ENCODE data around the gene PPFIBP2. TPM values are rescaled to one million over a fixed set of nuclear protein-coding genes. Genes with fewer than 3 reads are reported as not detected.

PPFIBP2 gene
- total and polyA plus RNA-seq, 4 donors: 7.7 to 51.3 (median 18.6) TPM

DNA sequence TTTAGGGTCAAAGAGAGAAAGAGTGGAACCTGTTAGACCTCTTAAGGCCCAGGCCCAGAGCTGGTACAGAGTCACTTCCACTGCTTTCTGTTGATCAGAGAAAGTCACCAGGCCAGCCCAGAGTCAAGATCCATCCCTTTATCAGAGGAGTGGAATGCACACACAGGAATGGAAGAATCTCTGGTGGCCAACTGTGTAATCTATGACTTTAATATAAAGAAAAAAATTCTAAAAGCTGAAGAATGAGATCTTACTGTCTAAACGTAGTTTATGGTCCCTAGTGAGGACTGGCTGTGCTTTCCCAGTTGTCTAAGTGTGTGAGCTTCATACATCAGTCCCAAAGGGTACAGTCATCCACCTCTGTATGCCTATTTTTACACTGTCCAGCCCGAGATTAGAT lies 51.0 kb downstream of the PPFIBP2 start:
- Histone ChIP-seq H3K27me3 (ENCODE audit: control insufficient read depth in 3 of 3, insufficient read depth in 3 of 3, low read length in 2 of 3) (no peaks in the 10 kb centered on the region), H3K27ac (ENCODE audit: low read depth in 1 of 2, low read length in 1 of 2) (no peak overlapping the region), H3K36me3 (ENCODE audit: control insufficient read depth in 4 of 4, insufficient read depth in 4 of 4, low read length in 4 of 4) (peaks cover 0 to 3% (median 0%) of the 10 kb centered on the region in 4 donors), H3K9me3 (ENCODE audit: control insufficient read depth in 4 of 4, insufficient read depth in 3 of 4, low read length in 3 of 4) (peaks cover 0 to 3% (median 0%) of the 10 kb centered on the region in 4 donors), H3K4me3 (no peak overlapping the region), H3K9ac (ENCODE audit: insufficient read depth in 1 of 2, low read length in 2 of 2) (no peak overlapping the region), H3K4me1 (ENCODE audit: control insufficient read depth in 5 of 5, insufficient read depth in 5 of 5, low read length in 5 of 5) (no peaks in the 10 kb centered on the region)
- DNase-seq (no peak), ATAC-seq (ENCODE audit: insufficient read depth, low FRiP score) (no peak)
- TF ChIP-seq, protein P1, sequence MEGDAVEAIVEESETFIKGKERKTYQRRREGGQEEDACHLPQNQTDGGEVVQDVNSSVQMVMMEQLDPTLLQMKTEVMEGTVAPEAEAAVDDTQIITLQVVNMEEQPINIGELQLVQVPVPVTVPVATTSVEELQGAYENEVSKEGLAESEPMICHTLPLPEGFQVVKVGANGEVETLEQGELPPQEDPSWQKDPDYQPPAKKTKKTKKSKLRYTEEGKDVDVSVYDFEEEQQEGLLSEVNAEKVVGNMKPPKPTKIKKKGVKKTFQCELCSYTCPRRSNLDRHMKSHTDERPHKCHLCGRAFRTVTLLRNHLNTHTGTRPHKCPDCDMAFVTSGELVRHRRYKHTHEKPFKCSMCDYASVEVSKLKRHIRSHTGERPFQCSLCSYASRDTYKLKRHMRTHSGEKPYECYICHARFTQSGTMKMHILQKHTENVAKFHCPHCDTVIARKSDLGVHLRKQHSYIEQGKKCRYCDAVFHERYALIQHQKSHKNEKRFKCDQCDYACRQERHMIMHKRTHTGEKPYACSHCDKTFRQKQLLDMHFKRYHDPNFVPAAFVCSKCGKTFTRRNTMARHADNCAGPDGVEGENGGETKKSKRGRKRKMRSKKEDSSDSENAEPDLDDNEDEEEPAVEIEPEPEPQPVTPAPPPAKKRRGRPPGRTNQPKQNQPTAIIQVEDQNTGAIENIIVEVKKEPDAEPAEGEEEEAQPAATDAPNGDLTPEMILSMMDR (IDR thresholded peaks at IDR 0.05; ENCODE audit: control extremely low read depth, extremely low read depth): no peak
- 67 to 72% methylated on average over 2 of the region's 2 CpGs for WGBS, 2 donors

DNA sequence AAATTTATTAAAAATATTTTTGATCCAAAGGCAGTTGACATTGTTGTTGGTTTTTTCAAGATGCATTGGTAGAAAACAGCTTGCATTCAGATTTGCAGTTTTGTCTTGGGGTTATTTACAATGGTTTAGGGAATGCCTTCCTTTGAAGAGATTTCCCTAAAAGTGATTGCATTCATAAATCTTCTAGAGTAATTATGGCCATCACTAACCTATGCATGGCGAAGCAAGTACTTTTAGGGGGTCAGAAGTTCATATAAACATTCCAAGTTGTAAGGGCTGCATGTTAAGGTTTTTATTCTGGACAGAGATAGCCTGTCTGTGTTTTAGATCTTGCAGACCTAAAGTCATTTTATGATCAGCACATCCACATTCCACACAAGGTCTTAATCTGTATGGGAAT lies 53.5 kb downstream of the PPFIBP2 start:
- Histone ChIP-seq H3K36me3 (ENCODE audit: control insufficient read depth in 4 of 4, insufficient read depth in 4 of 4, low read length in 4 of 4) (peaks cover 0 to 3% (median 0%) of the 10 kb centered on the region in 4 donors), H3K9me3 (ENCODE audit: control insufficient read depth in 4 of 4, insufficient read depth in 3 of 4, low read length in 3 of 4) (peaks cover 0 to 3% (median 0%) of the 10 kb centered on the region in 4 donors), H3K9ac (ENCODE audit: insufficient read depth in 1 of 2, low read length in 2 of 2) (no peak overlapping the region), H3K4me3 (no peak overlapping the region), H3K27me3 (ENCODE audit: control insufficient read depth in 3 of 3, insufficient read depth in 3 of 3, low read length in 2 of 3) (no peaks in the 10 kb centered on the region), H3K4me1 (ENCODE audit: control insufficient read depth in 5 of 5, insufficient read depth in 5 of 5, low read length in 5 of 5) (peaks cover 0 to 9% (median 5%) of the 10 kb centered on the region in 5 donors), H3K27ac (ENCODE audit: low read depth in 1 of 2, low read length in 1 of 2) (no peak overlapping the region)
- no peak for DNase-seq
- ATAC-seq (ENCODE audit: insufficient read depth, low FRiP score): no peak
- 73 to 91% methylated on average over 1 of the region's 1 CpG for WGBS, 2 donors
- TF ChIP-seq, protein P1 (IDR thresholded peaks at IDR 0.05; ENCODE audit: control extremely low read depth, extremely low read depth): no peak

- WGBS, 2 donors: 95 to 97% methylated on average over 1 of the region's 1 CpG
- no peak overlapping the region for H3K27ac ChIP-seq (ENCODE audit: low read depth in 1 of 2, low read length in 1 of 2)
- no peak overlapping the region for H3K4me3 ChIP-seq
- H3K4me1 ChIP-seq (ENCODE audit: control insufficient read depth in 5 of 5, insufficient read depth in 5 of 5, low read length in 5 of 5): peaks cover 0 to 20% (median 7%) of the 10 kb centered on the region in 5 donors
- peaks cover 0 to 3% (median 0%) of the 10 kb centered on the region in 4 donors for H3K9me3 ChIP-seq (ENCODE audit: control insufficient read depth in 4 of 4, insufficient read depth in 3 of 4, low read length in 3 of 4)
- H3K36me3 ChIP-seq (ENCODE audit: control insufficient read depth in 4 of 4, insufficient read depth in 4 of 4, low read length in 4 of 4): peaks cover 0 to 3% (median 0%) of the 10 kb centered on the region in 4 donors
- no peak overlapping the region for H3K9ac ChIP-seq (ENCODE audit: insufficient read depth in 1 of 2, low read length in 2 of 2)
- H3K27me3 ChIP-seq (ENCODE audit: control insufficient read depth in 3 of 3, insufficient read depth in 3 of 3, low read length in 2 of 3): no peaks in the 10 kb centered on the region
- no peak for DNase-seq
- ATAC-seq (ENCODE audit: insufficient read depth, low FRiP score): no peak
- TF ChIP-seq, protein P1 (IDR thresholded peaks at IDR 0.05; ENCODE audit: control extremely low read depth, extremely low read depth): no peak
Observed at GRCh38 chr11:7569044-7569443, 55.2 kb downstream of the PPFIBP2 start.

DNA sequence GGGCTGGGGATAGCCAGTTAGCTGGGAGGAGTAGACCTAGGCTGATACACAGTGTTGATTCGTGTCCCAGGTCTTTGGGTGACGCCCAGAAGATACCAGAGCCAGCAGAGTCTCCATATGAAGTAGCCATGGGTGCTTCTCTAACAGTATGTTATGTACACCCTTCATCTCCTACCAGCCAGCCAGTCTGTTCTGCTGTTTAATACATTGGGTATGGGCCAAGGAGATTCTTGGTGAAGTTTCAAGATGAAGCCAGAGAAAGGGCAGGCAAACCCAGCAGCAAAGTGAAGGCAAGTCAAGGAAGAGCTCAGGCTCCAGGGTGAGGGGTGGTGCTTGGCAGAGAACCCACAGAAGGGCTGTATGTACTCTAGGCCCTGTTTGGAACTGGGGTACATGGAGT lies 56.4 kb downstream of the PPFIBP2 start:
- ATAC-seq (ENCODE audit: insufficient read depth, low FRiP score) (no peak), DNase-seq (no peak)
- Histone ChIP-seq H3K36me3 (ENCODE audit: control insufficient read depth in 4 of 4, insufficient read depth in 4 of 4, low read length in 4 of 4) (peaks cover 0 to 3% (median 0%) of the 10 kb centered on the region in 4 donors), H3K27me3 (ENCODE audit: control insufficient read depth in 3 of 3, insufficient read depth in 3 of 3, low read length in 2 of 3) (no peaks in the 10 kb centered on the region), H3K27ac (ENCODE audit: low read depth in 1 of 2, low read length in 1 of 2) (no peak overlapping the region), H3K4me3 (no peak overlapping the region), H3K9ac (ENCODE audit: insufficient read depth in 1 of 2, low read length in 2 of 2) (no peak overlapping the region), H3K9me3 (ENCODE audit: control insufficient read depth in 4 of 4, insufficient read depth in 3 of 4, low read length in 3 of 4) (peaks cover 0 to 3% (median 0%) of the 10 kb centered on the region in 4 donors), H3K4me1 (ENCODE audit: control insufficient read depth in 5 of 5, insufficient read depth in 5 of 5, low read length in 5 of 5) (peaks cover 0 to 32% (median 7%) of the 10 kb centered on the region in 5 donors)
- 85 to 88% methylated on average over 2 of the region's 2 CpGs for WGBS, 2 donors
- TF ChIP-seq, protein P1 (IDR thresholded peaks at IDR 0.05; ENCODE audit: control extremely low read depth, extremely low read depth): no peak

Measured in lung (tissue), 12 donors.